Testis (tissue), 2 donors: ENCODE results near the gene ARID5B.

Source experiments
- CTCF ChIP-seq, 3 experiments: fragments of 450-650 bp in 2 of 3; fragments of 200-600 bp in 1 of 3; sonication (generic) in 1 of 3; IDR thresholded peaks; one replicate each; pipeline ENCODE4 v1.5.1; 2016 to 2019; ENCODE audit warnings: antibody characterized with exemption in 3 of 3, mild to moderate bottlenecking in 2 of 3, moderate library complexity in 1 of 3
- POLR2A ChIP-seq: fragments of 450-650 bp; IDR thresholded peaks from one replicate; pipeline ENCODE4 v1.6.1; 2017; ENCODE audit warnings: antibody characterized with exemption, mild to moderate bottlenecking, moderate library complexity

- no peak for TF ChIP-seq CTCF (IDR thresholded peaks at IDR 0.05)
- TF ChIP-seq POLR2A: no peak
Measured at GRCh38 chr10:62095181-62096122, 194.0 kb downstream of the ARID5B start.
